RCC 7860 (cell line): ENCODE data around the gene UNC5B.
"Not testable (repeated sequence)": the region's sequence is repeated elsewhere in the genome, so short reads cannot be mapped to it uniquely, and the experiment has no call there.

Experiments used
- DNase-seq: peaks from one replicate; pipeline ENCODE4 v3.0.0-alpha.2; 2015; ENCODE audit warnings: low spot score
- FAIRE-seq: peaks from 2 replicates; lab custom pipeline; 2012; peaks lifted over from hg19 to GRCh38; lab: Jason Lieb, UNC

The UNC5B gene

GRCh38 chr10:71294856-71295255 is 82.5 kb downstream of the UNC5B start:
- DNase-seq (no peak), FAIRE-seq (no peak)

GRCh38 chr10:71295641-71296040 is 83.3 kb downstream of the UNC5B start:
- no peak for DNase-seq
- no peak for FAIRE-seq

GRCh38 chr10:71296086-71296485 is 83.7 kb downstream of the UNC5B start:
- no peak for FAIRE-seq
- DNase-seq, result no peak

- FAIRE-seq, DNase-seq: not testable (repeated sequence)
These were observed 84.4 kb downstream of the UNC5B start for GRCh38 chr10:71296811-71297210.

GRCh38 chr10:71297343-71297742 is 85.0 kb downstream of the UNC5B start:
- no peak for DNase-seq
- FAIRE-seq, result no peak

- DNase-seq, result no peak
These were observed 86.9 kb downstream of the UNC5B start for GRCh38 chr10:71299071-71299785.

GRCh38 chr10:71300555-71301370 is 88.4 kb downstream of the UNC5B start:
- FAIRE-seq (no peak), DNase-seq (no peak)

More at GRCh38 chr10:71299071-71299785, 86.9 kb downstream of the UNC5B start:
- no peak for FAIRE-seq

GRCh38 chr10:71301371-71301916 is 89.1 kb downstream of the UNC5B start:
- no peak for DNase-seq
- FAIRE-seq, result no peak

GRCh38 chr10:71302451-71302850 is 90.1 kb downstream of the UNC5B start:
- DNase-seq (no peak), FAIRE-seq (no peak)

- DNase-seq (peak; percentile 29), FAIRE-seq (no peak)
These were observed 90.7 kb downstream of the UNC5B start for GRCh38 chr10:71302874-71303568.

GRCh38 chr10:71303569-71303907 is 91.2 kb downstream of the UNC5B start:
- FAIRE-seq, result no peak

GRCh38 chr10:71304914-71305313 is 92.5 kb downstream of the UNC5B start:
- no peak for DNase-seq
- no peak for FAIRE-seq

More at GRCh38 chr10:71303569-71303907, 91.2 kb downstream of the UNC5B start:
- DNase-seq, result no peak

- DNase-seq, result no peak
- FAIRE-seq, result no peak
These were observed 94.6 kb downstream of the UNC5B start for GRCh38 chr10:71306979-71307378.

- no peak for DNase-seq
These were observed 95.2 kb downstream of the UNC5B start for GRCh38 chr10:71307469-71308085.

GRCh38 chr10:71308244-71308643 is 95.9 kb downstream of the UNC5B start:
- FAIRE-seq (no peak), DNase-seq (no peak)

More at GRCh38 chr10:71307469-71308085, 95.2 kb downstream of the UNC5B start:
- no peak for FAIRE-seq

- FAIRE-seq, result no peak
These were observed 96.6 kb downstream of the UNC5B start for GRCh38 chr10:71308985-71309384.

GRCh38 chr10:71309919-71310318 is 97.5 kb downstream of the UNC5B start:
- FAIRE-seq (no peak), DNase-seq (no peak)

More at GRCh38 chr10:71308985-71309384, 96.6 kb downstream of the UNC5B start:
- no peak for DNase-seq

- FAIRE-seq (no peak), DNase-seq (no peak)
These were observed 99.8 kb downstream of the UNC5B start for GRCh38 chr10:71312220-71312619.

- no peak for FAIRE-seq
- no peak for DNase-seq
These were observed 100.7 kb downstream of the UNC5B start for GRCh38 chr10:71312811-71313789.
